Lower lobe of right lung (tissue), 2 donors: ENCODE data around the gene JUND. TPM values are rescaled to one million over a fixed set of nuclear protein-coding genes. Genes with fewer than 3 reads are reported as not detected.

Experiments
- ATAC-seq, 2 donors: fragments of 200-7000 bp; cut with Tn5 transposase; one replicate each; pipeline ENCODE4 v1.9.1; 2020 to 2022; ENCODE audit warnings: mild to moderate bottlenecking in 2 of 2, moderate library complexity in 2 of 2
- DNase-seq: peaks from one replicate; pipeline ENCODE4 v3.0.0-alpha.2; 2020
- H3K27ac ChIP-seq: fragments of 200-600 bp; one replicate; pipeline ENCODE4 v1.8.0; 2022
- H3K27me3 ChIP-seq: fragments of 200-600 bp; one replicate; pipeline ENCODE4 v1.8.0; 2022; ENCODE audit warnings: low read depth
- H3K36me3 ChIP-seq: fragments of 200-600 bp; one replicate; pipeline ENCODE4 v1.8.0; 2022; ENCODE audit warnings: mild to moderate bottlenecking
- H3K4me1 ChIP-seq: fragments of 200-600 bp; one replicate; pipeline ENCODE4 v1.8.0; 2022
- H3K4me3 ChIP-seq: fragments of 200-600 bp; one replicate; pipeline ENCODE4 v1.8.0; 2022; ENCODE audit warnings: mild to moderate bottlenecking
- H3K9me3 ChIP-seq: fragments of 200-600 bp; one replicate; pipeline ENCODE4 v1.8.0; 2022
- intact Hi-C: fragments of 100-400 bp; cut with DNase I; formaldehyde crosslinking; loops from one replicate; pipeline ENCODE4 v1.11.0; 2022
- total RNA-seq: library from RNA; stranded (reverse); fragmentation: NEBNext Ultra II Directional; extraction: Animal tissue kit (Norgen Biotek cat#: 25700); gene quantifications from one replicate; pipeline ENCODE4 v1.2.1, GENCODE V29; 2021
- TF ChIP-seq, protein P1 (sequence below): fragments of 200-600 bp; IDR thresholded peaks from one replicate; pipeline ENCODE4 v1.8.0; 2022; ENCODE audit warnings: antibody characterized with exemption, mild to moderate bottlenecking
- donor health status: DM: no; HTN: yes; CAD: no; lungs with severe emphysema.

JUND gene
- total RNA-seq, 1 donor from 2014 or later = 150 TPM

DNA sequence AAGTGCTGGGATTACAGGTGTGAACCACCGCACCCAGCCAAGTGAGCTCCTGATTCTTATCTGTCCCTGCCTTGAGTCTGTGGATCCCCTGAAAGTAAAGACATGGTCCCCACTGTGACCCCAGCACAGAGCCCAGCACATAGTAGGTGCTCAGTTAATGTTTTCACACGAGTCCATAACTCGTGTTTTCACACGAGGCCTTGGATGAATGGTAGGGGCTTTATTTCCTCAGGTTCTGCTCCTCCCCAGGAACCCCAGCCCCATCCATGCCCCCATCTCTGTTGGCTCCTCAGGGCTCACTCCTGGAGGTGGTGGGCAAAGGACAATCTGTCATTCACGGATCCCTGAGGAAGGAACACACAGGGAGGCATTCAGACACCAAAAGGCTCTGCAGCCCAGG is 31.6 kb downstream of the JUND start:
- no peak overlapping the region for H3K4me3 ChIP-seq
- intact Hi-C loops = loop anchor here (10.0 kb wide), 1 partner anchor 45 kb away; the partner anchor contains the start of gene RAB3A
- no peak overlapping the region for H3K27ac ChIP-seq
- no peak for ATAC-seq
- no peaks in the 10 kb centered on the region for H3K36me3 ChIP-seq
- peaks cover 18% of the 10 kb centered on the region for H3K4me1 ChIP-seq
- no peaks in the 10 kb centered on the region for H3K9me3 ChIP-seq
- no peaks in the 10 kb centered on the region for H3K27me3 ChIP-seq
- DNase-seq = no peak
- TF ChIP-seq, protein P1, sequence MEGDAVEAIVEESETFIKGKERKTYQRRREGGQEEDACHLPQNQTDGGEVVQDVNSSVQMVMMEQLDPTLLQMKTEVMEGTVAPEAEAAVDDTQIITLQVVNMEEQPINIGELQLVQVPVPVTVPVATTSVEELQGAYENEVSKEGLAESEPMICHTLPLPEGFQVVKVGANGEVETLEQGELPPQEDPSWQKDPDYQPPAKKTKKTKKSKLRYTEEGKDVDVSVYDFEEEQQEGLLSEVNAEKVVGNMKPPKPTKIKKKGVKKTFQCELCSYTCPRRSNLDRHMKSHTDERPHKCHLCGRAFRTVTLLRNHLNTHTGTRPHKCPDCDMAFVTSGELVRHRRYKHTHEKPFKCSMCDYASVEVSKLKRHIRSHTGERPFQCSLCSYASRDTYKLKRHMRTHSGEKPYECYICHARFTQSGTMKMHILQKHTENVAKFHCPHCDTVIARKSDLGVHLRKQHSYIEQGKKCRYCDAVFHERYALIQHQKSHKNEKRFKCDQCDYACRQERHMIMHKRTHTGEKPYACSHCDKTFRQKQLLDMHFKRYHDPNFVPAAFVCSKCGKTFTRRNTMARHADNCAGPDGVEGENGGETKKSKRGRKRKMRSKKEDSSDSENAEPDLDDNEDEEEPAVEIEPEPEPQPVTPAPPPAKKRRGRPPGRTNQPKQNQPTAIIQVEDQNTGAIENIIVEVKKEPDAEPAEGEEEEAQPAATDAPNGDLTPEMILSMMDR = no peak

DNA sequence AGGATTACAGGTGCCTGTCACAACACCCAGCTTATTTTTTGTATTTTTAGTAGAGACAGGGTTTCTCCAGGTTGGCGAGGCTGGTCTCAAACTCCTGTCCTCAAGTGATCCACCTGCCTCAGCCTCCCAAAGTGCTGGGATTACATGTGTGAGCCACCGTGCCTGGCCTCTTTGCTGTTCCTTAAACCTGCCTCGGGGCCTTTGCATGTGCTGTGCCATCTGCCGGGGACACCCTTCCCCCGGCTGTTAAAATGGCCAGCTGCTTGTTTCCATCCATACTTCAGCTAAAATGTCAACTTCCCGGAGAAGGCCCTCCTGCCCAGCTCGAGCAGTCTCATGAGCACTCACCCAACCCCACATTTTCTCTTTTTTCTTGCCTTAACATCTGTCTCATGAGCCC is 36.1 kb downstream of the JUND start:
- no peak overlapping the region for H3K27ac ChIP-seq
- H3K9me3 ChIP-seq = no peaks in the 10 kb centered on the region
- H3K36me3 ChIP-seq = no peaks in the 10 kb centered on the region
- intact Hi-C loops = no loop called here
- H3K4me3 ChIP-seq = no peak overlapping the region
- no peaks in the 10 kb centered on the region for H3K4me1 ChIP-seq
- TF ChIP-seq, protein P1 = no peak
- DNase-seq (no peak), ATAC-seq (no peak)
- H3K27me3 ChIP-seq = no peaks in the 10 kb centered on the region

DNA sequence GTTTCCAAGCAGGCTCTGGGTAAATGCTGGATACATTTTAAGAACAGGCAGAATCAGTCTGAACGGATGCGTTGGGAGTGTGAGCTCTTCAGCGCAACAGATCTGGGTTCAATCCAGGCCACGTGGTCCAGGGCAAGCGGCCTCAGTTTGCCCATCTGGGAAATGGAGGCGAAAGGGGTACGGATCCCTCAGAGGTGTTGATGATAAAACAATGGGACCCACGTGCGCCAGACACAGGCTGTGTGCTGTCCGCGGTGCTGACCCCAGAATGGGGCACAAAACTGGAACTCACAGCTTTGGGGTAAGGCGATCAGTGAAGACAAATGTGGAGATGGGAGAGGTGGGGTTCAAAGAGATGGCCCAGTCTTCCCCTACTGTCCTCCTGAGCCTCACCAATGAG is 42.1 kb downstream of the JUND start:
- no peaks in the 10 kb centered on the region for H3K4me1 ChIP-seq
- intact Hi-C loops = no loop called here
- H3K9me3 ChIP-seq = no peaks in the 10 kb centered on the region
- H3K4me3 ChIP-seq = no peak overlapping the region
- DNase-seq (no peak), ATAC-seq (no peak)
- TF ChIP-seq, protein P1 = no peak
- peaks cover 10% of the 10 kb centered on the region for H3K27me3 ChIP-seq
- H3K27ac ChIP-seq = no peak overlapping the region
- no peaks in the 10 kb centered on the region for H3K36me3 ChIP-seq

DNA sequence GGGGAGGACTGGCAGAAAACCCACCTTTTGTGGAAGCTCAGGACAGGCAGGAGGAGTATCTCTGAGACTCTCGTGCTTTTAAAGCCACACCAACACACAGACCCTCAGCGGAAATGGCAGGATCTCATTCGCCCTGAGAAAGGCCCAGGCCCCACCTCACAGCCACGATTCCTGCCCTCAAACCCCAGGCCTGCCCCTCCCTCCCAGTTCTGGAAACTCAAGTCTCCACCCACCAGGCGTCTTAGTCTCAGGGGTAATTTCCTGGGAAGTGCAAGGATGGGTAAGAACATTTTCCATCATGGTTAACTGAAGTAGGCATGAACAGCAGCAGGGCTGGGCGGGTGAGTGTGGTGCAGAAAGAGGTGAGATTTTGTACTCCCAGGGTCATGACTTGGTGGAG is 47.2 kb downstream of the JUND start:
- Histone ChIP-seq H3K4me3 (no peak overlapping the region), H3K36me3 (no peaks in the 10 kb centered on the region), H3K4me1 (peaks cover 9% of the 10 kb centered on the region), H3K27ac (no peak overlapping the region), H3K9me3 (no peaks in the 10 kb centered on the region), H3K27me3 (peaks cover 33% of the 10 kb centered on the region)
- TF ChIP-seq, protein P1 = no peak
- intact Hi-C loops = no loop called here
- ATAC-seq (no peak), DNase-seq (no peak)

DNA sequence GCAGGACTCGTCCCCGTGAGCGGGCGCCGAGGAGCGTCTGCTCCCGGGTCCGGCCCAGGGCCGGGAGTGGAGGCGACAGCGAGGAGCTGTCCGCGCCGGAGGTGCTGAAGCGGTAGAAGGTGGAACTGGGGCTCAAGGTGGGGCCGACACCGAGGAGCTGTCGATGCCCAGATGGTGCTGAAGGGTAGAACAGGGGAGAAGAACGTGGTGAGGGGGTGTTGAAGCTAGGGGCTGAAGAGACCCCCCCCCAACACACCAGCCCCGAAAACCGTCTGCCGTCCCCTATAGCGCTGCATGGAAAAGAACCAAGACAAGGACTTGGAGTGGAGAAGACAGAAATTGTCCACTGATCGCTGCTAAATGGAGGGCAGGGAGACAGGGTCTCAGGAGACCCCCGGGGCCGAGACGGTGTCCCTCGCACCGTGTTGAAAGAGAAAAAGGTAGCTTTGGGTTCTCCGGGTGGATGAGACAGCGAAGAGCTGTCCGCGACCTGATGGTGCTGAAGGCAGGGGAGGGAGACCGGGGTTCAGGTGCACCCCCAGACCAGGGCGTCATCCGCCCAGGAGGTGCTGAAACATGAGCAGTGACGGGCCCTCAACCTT is 48.1 kb downstream of the JUND start:
- ATAC-seq (peak; percentile 76 to 83), DNase-seq (peak; percentile 71)
- Histone ChIP-seq H3K27ac (no peak overlapping the region), H3K9me3 (no peaks in the 10 kb centered on the region), H3K36me3 (no peaks in the 10 kb centered on the region), H3K4me1 (peaks cover 9% of the 10 kb centered on the region), H3K27me3 (peaks cover 33% of the 10 kb centered on the region), H3K4me3 (no peak overlapping the region)
- intact Hi-C loops = no loop called here
- TF ChIP-seq, protein P1 = no peak
